GM13977 (cell line): ENCODE results near the gene SLCO2A1.
A peak's percentile ranks its signal among the peaks of the same experiment; 100 is the strongest.

Source experiments
- DNase-seq: peaks from one replicate; pipeline ENCODE4 v3.0.0; 2012; ENCODE audit warnings: low spot score
- CTCF ChIP-seq: IDR thresholded peaks from 2 replicates; pipeline ENCODE4 v1.5.1; 2012; ENCODE audit warnings: mild to moderate bottlenecking, control low read depth; ENCODE audit not compliant: insufficient read depth; ENCODE audit errors: extremely low read depth, missing control alignments
- in situ Hi-C: fragments of 300-500 bp; cut with MboI; formaldehyde crosslinking; loops from one replicate; pipeline ENCODE4 v1.12.0; 2022; ENCODE audit warnings: low sequenced_read_pairs, low pct_unique_long_range_greater_than_20kb, mixed read lengths, inconsistent platforms; ENCODE audit not compliant: unreplicated experiment

Gene SLCO2A1

GRCh38 chr3:133915685-133916658, 113.8 kb downstream of the SLCO2A1 start:
- no peak for TF ChIP-seq CTCF
- in situ Hi-C loops, result no loop called here
- DNase-seq, result no peak

- DNase-seq, result no peak
- TF ChIP-seq CTCF, result no peak
- in situ Hi-C loops, result no loop called here
These were observed 114.7 kb downstream of the SLCO2A1 start for GRCh38 chr3:133914839-133915600.

- DNase-seq, result no peak
- TF ChIP-seq CTCF, result no peak
- in situ Hi-C loops, result no loop called here
These were observed 119.3 kb downstream of the SLCO2A1 start for GRCh38 chr3:133910422-133910821.

- no peak for DNase-seq
- in situ Hi-C loops, result no loop called here
- TF ChIP-seq CTCF, result no peak
These were observed 124.3 kb downstream of the SLCO2A1 start for GRCh38 chr3:133905376-133905775.

- in situ Hi-C loops, result no loop called here
- no peak for TF ChIP-seq CTCF
- DNase-seq, result no peak
These were observed 127.9 kb downstream of the SLCO2A1 start for GRCh38 chr3:133901847-133902246.

GRCh38 chr3:133901083-133901482, 128.6 kb downstream of the SLCO2A1 start:
- TF ChIP-seq CTCF, result peak; percentile 18
- in situ Hi-C loops, result no loop called here

More at GRCh38 chr3:133901083-133901482, 128.6 kb downstream of the SLCO2A1 start:
- no peak for DNase-seq
